ENCODE measurements around the gene SIPA1L3. TPM values are rescaled to one million over a fixed set of nuclear protein-coding genes. Genes with fewer than 3 reads are reported as not detected.

SIPA1L3 gene
- total and polyA plus RNA-seq, 8 donors = 19.7 to 44.8 (median 25.8) TPM

DNA sequence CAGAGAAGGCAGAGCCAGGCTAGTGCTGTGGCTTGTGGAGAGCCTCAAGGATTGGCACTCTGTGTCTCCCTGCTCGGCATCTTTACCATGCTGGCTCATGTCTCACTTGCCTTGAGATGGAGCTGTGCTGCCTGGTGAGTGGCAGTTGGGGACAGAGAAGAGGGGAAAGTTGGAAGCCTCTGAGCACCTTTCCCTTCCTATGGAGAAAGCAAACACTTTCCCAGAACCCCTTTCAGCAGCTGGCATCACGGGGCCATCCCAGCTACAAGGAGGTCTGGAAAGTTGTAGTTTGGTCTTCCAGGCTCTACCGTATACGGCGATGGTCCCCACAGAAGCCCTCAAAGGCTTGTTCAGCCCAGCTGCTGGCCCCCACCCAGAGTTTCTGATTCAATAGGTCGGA lies 258.3 kb downstream of the SIPA1L3 start:
- Histone ChIP-seq H3K27me3 (no peaks in the 10 kb centered on the region), H3K27ac (no peak overlapping the region), H3K4me3 (no peak overlapping the region), H3K4me1 (no peaks in the 10 kb centered on the region), H3K36me3 (peaks cover 0 to 39% (median 9%) of the 10 kb centered on the region in 3 donors), H3K9me3 (no peaks in the 10 kb centered on the region)
- ATAC-seq = no peak
- no peak for FAIRE-seq
- no peak for DNase-seq
- 94 to 98% methylated on average over 6 of the region's 6 CpGs for WGBS, 2 donors
- intact Hi-C loops (cut with DNase I) = no loop called here
- no peak for TF ChIP-seq CTCF (IDR thresholded peaks at IDR 0.05)

DNA sequence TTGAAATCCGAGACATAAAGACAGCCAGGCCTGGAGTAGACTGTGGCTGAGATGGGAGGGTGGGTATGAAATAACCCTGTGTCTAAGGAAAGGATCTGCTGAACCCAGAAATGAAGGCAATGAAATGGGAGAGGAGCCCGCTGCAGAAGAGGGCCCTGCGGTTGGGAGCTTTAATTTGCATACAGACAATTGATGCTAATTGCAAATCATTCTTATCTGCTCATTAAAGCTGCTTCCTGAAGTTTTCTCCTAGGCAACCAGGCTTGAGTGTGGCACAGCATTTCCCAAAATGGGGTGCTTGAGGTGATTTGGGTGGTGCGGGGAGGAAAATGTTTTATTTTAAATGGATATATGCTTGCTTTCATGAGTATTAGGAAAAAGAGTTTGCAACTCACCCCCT lies 261.6 kb downstream of the SIPA1L3 start:
- 93 to 98% methylated on average over 4 of the region's 4 CpGs for WGBS, 2 donors
- TF ChIP-seq CTCF (IDR thresholded peaks at IDR 0.05) = no peak
- FAIRE-seq (no peak), DNase-seq (no peak), ATAC-seq (no peak)
- intact Hi-C loops (cut with DNase I) = no loop called here
- no peak overlapping the region for H3K27ac ChIP-seq
- H3K27me3 ChIP-seq = no peaks in the 10 kb centered on the region
- H3K9me3 ChIP-seq = no peaks in the 10 kb centered on the region
- no peaks in the 10 kb centered on the region for H3K4me1 ChIP-seq
- H3K36me3 ChIP-seq = peaks cover 0 to 24% (median 4%) of the 10 kb centered on the region in 3 donors
- H3K4me3 ChIP-seq = no peak overlapping the region

DNA sequence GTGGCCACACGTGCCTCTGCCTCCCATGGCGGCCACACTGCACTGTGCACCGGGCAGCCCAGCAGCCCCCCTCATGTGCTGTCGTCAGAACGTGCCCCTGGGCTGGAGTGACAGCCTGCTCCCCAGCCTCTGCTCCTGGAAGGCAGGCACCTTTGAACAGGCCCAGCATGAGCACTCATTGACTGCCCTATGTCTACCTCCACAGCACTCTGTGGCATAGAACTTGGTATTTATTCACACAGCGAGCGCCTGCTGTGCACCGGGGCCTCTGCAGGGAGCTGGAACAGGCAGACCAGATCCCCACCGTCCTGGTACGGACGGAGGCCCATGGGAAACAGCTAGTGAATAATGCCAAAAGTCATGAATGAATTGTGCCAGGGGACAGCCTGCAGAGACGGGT lies 263.3 kb downstream of the SIPA1L3 start:
- WGBS, 2 donors = 93 to 94% methylated on average over 12 of the region's 12 CpGs
- no peak overlapping the region for H3K4me3 ChIP-seq
- DNase-seq (no peak), FAIRE-seq (no peak), ATAC-seq (no peak)
- intact Hi-C loops (cut with DNase I) = no loop called here
- no peaks in the 10 kb centered on the region for H3K9me3 ChIP-seq
- H3K27me3 ChIP-seq = no peaks in the 10 kb centered on the region
- TF ChIP-seq CTCF (IDR thresholded peaks at IDR 0.05) = no peak
- no peaks in the 10 kb centered on the region for H3K4me1 ChIP-seq
- H3K27ac ChIP-seq = no peak overlapping the region
- H3K36me3 ChIP-seq = peaks cover 0 to 16% (median 1%) of the 10 kb centered on the region in 3 donors

DNA sequence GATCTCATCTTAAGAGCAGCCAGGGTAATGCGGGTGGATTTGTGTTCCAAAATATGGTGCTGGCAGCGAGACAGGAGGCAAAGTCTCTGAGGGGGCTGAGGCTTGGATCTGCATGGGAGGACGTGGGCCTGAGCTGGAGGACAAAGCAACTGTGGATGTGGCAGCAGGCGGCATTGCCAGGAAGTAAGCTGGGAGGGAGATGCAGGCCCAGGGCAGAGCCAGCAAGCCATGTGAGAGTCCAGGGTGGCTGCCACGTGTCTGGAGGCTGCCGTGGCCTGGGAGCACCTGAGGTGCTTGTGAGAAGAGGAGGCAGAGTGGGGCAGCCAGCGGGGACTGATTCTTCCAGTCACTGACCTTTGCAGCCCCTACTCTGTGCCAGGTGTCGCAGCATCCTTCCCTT lies 265.0 kb downstream of the SIPA1L3 start:
- FAIRE-seq (no peak), DNase-seq (no peak), ATAC-seq (no peak)
- Histone ChIP-seq H3K27me3 (no peaks in the 10 kb centered on the region), H3K27ac (no peak overlapping the region), H3K9me3 (no peaks in the 10 kb centered on the region), H3K4me1 (no peaks in the 10 kb centered on the region), H3K4me3 (no peak overlapping the region), H3K36me3 (peaks cover 0 to 9% (median 0%) of the 10 kb centered on the region in 3 donors)
- WGBS, 2 donors = 94 to 97% methylated on average over 8 of the region's 8 CpGs
- intact Hi-C loops (cut with DNase I) = no loop called here
- TF ChIP-seq CTCF (IDR thresholded peaks at IDR 0.05) = no peak

DNA sequence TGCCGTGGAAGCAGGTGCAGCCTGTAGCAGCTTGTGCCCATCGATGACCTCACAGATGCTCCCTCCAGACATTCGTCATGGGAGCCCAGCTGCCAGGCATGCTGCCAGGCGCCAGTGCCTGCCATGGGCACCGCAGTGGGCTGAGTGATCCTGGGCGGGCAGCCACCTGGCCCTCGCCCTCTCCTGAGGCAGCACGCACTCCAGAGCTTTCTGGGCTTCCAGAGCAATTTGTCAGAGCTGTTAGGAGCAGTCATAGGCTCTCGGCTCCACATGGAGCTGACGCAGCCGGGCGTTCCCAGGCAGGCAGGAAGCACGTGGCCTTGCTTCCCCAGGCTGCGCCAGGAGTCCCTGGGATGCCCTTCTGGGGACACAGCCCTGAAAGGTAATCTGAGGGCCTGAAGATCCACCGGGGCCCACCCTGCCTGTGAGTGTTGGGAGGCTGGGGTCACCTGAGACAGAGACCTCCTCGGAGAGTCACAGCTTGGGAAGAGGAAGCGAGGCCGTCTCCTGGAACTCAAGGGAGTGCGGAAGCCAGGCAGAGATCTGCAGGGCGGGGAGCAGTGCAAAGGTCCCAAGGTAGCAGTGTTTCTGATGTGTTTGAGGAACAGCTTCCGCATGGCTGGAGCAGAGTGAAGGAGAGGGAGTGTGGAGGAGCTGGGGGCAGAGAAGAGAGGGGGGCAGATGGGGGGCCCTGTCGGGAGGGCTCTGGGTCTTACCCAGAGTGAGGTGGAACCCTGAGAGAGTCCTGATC lies 266.5 kb downstream of the SIPA1L3 start:
- no peak overlapping the region for H3K4me3 ChIP-seq
- no peak for TF ChIP-seq CTCF (IDR thresholded peaks at IDR 0.05)
- no peak overlapping the region for H3K27ac ChIP-seq
- no peaks in the 10 kb centered on the region for H3K27me3 ChIP-seq
- FAIRE-seq (no peak), DNase-seq (peak in 4 of 6 donors; percentile 29 to 66 (median 55)), ATAC-seq (peak; percentile 64 to 92 (median 86))
- H3K9me3 ChIP-seq = no peaks in the 10 kb centered on the region
- intact Hi-C loops (cut with DNase I) = no loop called here
- WGBS, 2 donors = 85% methylated on average over 21 to 22 of the region's 22 CpGs
- H3K4me1 ChIP-seq = no peaks in the 10 kb centered on the region
- no peaks in the 10 kb centered on the region for H3K36me3 ChIP-seq

Measured in pancreas (tissue), 10 donors.